Subcutaneous adipose tissue (tissue), 4 donors: ENCODE results near the gene BTBD19. TPM values are rescaled to one million over a fixed set of nuclear protein-coding genes. Genes with fewer than 3 reads are reported as not detected.

ENCODE experiments used
- CTCF ChIP-seq: fragments of 450-650 bp; IDR thresholded peaks from one replicate; pipeline ENCODE4 v1.5.1; 2016; ENCODE audit warnings: low read depth, mild to moderate bottlenecking, control low read depth, antibody characterized with exemption, moderate library complexity
- total RNA-seq, 4 donors: library from RNA; depleted of rRNA; stranded (reverse); fragments of >200 nt; gene quantifications; one replicate each; pipeline ENCODE4 v1.1.0, GENCODE V29; 2016

Gene BTBD19
- total RNA-seq, 4 donors from 2014 or later = 1.8 to 5.1 (median 4.2) TPM

GRCh38 chr1:44830900-44831304 is 22.6 kb downstream of the BTBD19 start:
- no peak for TF ChIP-seq CTCF

DNA sequence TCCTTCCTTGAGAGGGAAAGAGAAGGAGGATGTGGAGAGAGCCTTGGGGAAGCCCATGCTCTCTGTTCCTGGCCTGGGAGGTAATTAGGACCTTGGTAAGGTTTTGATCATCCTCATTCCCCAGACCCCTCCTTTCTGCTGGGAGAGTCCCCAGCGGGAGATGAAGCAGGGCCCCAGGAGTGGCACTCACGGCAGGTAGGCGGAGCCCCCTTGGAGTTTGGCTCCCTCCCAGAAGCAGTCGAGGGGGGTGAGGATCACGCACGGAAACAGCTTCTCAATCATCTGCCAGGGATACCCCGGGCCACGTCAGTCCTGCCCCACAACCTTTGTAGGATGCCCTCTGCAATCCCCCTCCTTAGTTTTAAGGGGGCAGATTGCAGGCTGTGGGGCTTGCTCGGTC is 23.2 kb downstream of the BTBD19 start:
- no peak for TF ChIP-seq CTCF

GRCh38 chr1:44832056-44832705 is 23.9 kb downstream of the BTBD19 start:
- TF ChIP-seq CTCF = no peak

- TF ChIP-seq CTCF = no peak
These were observed 26.0 kb downstream of the BTBD19 start for GRCh38 chr1:44834328-44834727.

GRCh38 chr1:44835738-44836675 is 27.7 kb downstream of the BTBD19 start:
- no peak for TF ChIP-seq CTCF

GRCh38 chr1:44839576-44839975 is 31.3 kb downstream of the BTBD19 start:
- no peak for TF ChIP-seq CTCF

DNA sequence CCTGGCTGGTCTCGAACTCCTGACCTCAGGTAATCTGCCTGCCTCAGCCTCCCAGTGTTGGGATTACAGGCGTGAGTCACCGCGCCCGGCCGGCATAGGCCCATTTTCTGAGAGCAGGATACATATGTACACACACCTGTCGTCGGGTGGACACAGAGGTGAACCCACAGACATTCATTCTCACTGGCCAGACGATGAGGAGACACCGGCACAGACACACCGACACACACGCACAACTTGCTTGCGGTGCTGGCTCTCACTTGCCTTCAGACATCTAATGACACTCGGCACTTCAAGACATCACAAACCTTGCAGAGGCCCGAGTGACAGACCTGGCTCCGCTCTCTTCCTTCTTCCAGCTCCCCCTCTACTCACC is 34.2 kb downstream of the BTBD19 start:
- TF ChIP-seq CTCF = no peak
